GM21529 (cell line): ENCODE results near the gene IL6ST.
"Not testable (repeated sequence)": the region's sequence is repeated elsewhere in the genome, so short reads cannot be mapped to it uniquely, and the experiment has no call there.

Experiments
- ATAC-seq: cut with Tn5 transposase; IDR thresholded peaks from one replicate; pipeline ENCODE4 v1.9.1; 2021; ENCODE audit not compliant: unreplicated experiment

IL6ST gene

DNA sequence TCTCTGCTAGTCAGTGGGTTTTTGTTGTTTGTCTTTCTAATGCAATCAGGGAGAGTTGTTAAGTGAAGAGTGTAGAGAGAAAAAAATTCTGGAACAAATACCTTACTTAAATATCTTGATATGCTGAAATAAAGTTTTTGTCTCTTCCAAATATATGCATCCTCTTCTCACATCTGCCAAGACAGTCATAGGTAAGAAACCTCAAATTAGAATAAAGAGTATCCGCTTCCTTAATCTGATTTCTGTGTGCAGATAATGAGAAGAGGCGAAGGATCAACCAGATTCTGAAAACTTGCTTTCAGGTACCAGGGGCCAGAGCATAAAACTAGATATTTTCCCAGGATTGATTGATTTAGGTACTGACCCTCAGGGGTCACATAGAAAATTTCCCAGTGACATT, 11.3 kb upstream of the IL6ST start:
- no peak for ATAC-seq

- ATAC-seq: no peak
These were observed 10.1 kb upstream of the IL6ST start for GRCh38 chr5:56004874-56005273.

GRCh38 chr5:56003679-56004078, 8.9 kb upstream of the IL6ST start:
- no peak for ATAC-seq

- ATAC-seq: no peak
These were observed 8.4 kb upstream of the IL6ST start for GRCh38 chr5:56003179-56003578.

- no peak for ATAC-seq
These were observed 7.5 kb upstream of the IL6ST start for GRCh38 chr5:56002303-56002702.

DNA sequence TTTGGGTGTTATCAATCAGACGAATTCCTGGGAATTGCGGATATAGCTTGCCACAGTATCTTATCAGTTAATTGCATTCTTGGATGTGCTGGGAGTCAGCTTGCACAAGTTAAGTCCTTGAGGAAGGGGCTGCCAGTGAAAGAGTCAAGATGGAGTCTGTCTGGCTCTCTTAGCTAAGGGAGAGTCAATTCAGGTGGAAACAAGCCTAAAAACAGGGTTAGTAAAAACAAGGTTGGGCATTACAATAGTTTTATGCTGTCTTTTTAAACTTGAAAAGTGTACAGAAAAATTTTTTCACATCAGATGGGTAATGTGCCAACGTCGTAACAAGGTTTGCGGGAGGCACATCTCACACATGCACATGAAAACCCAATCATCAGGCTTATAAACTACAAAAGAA, 5.5 kb upstream of the IL6ST start:
- not testable (repeated sequence) for ATAC-seq

- no peak for ATAC-seq
These were observed 4.2 kb upstream of the IL6ST start for GRCh38 chr5:55998966-55999365.

DNA sequence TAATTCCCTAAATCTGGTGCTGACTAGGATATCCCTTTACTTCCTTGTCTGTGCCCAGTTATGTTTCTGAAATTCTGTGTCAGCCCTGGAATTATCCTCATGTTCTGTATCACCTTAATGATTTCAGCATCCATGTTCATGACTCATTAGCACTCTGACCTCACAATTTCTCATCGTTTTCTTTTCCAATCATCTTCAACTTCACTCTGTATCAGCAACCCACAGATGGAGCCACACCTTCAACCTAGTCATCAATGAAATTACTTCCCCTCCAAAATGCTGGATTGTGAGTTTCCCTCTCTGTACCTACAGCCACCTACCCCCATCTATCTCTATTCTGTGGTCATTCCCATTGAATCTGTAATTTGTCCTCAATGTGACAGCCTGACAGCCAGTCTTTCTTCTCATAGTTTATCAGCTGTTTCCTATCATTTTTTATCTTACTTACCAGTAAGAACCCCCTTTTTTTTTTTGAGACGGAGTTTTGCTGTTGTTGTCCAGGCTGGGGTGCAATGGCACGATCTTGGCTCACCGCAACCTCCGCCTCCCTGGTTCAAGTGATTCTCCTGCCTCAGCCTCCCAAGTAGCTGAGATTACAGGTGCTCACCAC, 3.1 kb upstream of the IL6ST start:
- no peak for ATAC-seq

GRCh38 chr5:55994998-55995914, 493 bp upstream of the IL6ST start:
- ATAC-seq: peak; percentile 94

DNA sequence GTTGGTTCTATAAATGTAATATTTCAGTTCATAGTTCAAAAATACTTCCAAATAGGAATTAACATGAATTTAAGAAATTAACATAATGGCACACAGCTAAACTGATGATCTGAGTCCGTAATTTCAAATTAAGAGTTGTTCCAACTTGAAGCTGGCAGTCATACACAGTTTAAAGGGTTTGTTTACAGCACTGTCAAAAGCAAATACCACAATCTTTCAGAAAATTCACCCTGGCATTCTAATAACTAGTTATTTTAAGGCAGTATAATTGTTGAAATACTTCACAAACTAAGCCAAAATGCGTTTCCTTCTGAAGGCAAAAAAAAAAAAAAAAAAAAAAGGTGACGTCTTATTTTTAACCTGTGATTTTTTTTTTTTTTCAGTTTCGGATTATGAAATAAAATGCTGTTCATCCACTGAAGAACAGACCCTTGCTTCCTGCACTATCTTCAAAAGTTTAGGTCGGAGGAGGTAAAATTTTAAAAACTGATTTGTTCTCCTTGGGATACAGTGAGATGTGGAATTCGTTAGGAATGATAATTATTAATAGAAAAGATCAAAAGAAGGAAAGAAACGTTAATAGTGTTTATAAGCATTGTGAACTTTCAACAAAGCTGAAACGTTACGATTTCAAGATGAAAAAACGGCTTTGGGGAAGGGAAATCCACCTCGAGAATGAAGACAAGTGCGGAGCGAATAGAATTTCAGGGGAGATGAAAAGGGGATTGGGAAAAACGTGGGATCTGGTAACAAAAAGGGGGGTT, 850 bp downstream of the IL6ST start:
- ATAC-seq: no peak

- no peak for ATAC-seq
These were observed 1.8 kb downstream of the IL6ST start for GRCh38 chr5:55993013-55993412.

GRCh38 chr5:55991768-55992486, 2.8 kb downstream of the IL6ST start:
- ATAC-seq: no peak

GRCh38 chr5:55990895-55991294, 3.9 kb downstream of the IL6ST start:
- not testable (repeated sequence) for ATAC-seq

DNA sequence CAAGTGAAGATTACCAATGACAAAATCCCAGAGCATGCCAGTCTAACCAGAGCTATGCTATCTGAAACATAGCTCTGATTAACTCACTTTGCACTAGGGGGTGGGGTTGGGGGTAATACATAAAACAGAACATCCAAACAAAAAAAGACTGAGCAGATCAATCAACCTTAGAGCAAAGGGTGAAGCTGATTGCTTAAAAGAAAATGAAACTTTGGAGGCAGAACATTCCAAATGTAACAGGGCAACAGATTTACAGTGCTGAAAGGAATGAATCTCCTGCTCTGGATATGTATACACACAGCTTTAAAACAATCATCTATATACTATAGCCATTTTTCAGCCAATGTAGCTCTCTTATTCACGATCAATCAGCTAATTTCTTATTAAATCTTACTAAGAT, 4.9 kb downstream of the IL6ST start:
- no peak for ATAC-seq

GRCh38 chr5:55988979-55989638, 5.7 kb downstream of the IL6ST start:
- ATAC-seq: no peak

GRCh38 chr5:55988428-55988827, 6.3 kb downstream of the IL6ST start:
- not testable (repeated sequence) for ATAC-seq

DNA sequence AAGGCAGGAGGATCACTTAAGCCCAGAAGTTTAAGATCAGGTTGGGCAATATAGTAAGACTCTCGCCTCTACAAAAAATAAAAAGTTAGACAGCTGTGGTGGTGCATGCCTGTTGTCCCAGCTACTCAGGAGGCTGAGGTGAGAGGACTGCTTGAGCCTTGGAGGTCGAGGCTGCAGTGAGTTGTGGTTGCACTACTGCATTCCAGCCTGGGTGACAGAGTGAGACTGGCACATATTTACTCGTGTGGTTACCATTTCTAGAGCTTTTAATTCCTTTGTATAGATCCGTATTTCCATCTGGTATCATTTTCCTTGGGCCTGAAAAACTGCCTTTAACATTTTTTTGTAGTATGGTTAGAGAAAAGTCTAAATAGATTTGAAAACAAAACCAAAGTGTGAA, 7.8 kb downstream of the IL6ST start:
- no peak for ATAC-seq

DNA sequence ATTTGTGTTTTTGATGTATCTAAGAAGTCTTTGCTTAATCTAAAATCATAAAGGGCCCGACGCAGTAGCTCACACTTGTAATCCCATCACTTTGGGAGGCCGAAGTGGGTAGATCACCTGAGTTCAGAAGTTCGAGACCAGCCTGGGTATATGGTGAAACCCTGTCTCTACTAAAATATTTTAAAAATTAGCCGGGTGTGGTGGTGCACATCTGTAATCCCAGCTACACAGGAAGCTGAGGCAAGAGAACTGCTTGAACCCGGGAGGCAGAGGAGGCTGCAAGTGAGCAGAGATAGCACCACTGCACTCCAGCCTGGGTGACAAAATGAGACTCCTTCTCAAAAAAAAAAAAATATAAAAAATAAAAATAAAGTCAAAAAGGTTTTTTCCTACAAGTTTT, 9.6 kb downstream of the IL6ST start:
- no peak for ATAC-seq

DNA sequence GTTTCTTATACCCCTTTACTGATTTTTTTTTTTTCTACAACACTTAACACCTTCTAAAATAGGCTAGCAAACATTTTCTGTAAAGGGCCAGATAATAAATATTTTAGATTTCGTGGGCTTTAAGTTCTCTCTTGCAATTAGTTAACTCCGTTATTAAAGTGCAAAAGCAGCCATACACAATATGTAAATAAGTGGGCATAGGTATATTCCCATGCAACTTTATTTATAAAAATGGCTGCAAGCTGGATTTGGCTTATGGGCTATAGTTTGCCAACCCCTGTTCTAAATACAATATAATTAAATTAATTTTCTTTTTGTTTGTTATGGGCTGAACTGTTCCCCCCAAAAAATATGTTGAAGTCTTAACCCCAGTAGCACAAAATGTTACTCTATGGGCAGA, 10.8 kb downstream of the IL6ST start:
- no peak for ATAC-seq

DNA sequence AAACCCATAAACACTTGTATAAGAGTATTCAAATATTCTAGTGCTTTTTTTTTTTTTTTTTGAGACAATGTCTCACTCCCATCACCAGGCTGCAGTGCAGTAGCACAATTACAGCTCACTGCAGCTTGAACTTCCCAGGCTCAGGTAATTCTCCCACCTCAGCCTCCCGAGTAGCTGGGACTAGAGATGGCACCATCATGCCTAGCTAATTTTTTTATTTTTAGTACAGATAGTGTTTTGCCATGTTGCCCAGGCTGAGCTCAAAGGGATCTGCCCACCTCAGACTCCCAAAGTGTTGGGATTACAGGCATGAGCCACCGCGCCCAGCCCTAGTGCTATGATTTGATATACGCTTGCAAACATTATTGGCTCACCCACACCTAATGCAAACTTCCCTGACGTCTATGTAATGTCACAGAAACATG, 11.8 kb downstream of the IL6ST start:
- no peak for ATAC-seq

DNA sequence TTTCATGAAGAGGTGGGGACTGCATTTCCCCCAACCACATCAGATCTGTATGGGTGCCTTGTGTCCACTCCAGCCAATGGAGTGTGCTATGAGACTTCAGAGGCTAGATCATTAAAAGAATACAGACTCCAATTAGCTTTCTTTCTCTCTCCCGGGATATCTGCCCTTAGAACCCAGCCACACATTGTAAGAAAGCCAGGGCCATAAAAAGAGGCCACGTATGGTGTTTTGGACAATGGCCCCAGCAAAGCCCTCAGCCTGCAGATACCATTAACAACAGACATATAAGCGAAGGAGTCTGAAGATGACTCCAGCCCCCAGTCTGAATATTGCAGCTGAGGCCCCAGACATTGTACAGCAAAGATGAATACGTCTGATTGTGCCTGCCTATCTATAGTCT, 21.5 kb downstream of the IL6ST start:
- no peak for ATAC-seq
